Measurements from ENCODE around the gene ABO.
"Not testable (repeated sequence)": the region's sequence is repeated elsewhere in the genome, so short reads cannot be mapped to it uniquely, and the experiment has no call there.

DNA sequence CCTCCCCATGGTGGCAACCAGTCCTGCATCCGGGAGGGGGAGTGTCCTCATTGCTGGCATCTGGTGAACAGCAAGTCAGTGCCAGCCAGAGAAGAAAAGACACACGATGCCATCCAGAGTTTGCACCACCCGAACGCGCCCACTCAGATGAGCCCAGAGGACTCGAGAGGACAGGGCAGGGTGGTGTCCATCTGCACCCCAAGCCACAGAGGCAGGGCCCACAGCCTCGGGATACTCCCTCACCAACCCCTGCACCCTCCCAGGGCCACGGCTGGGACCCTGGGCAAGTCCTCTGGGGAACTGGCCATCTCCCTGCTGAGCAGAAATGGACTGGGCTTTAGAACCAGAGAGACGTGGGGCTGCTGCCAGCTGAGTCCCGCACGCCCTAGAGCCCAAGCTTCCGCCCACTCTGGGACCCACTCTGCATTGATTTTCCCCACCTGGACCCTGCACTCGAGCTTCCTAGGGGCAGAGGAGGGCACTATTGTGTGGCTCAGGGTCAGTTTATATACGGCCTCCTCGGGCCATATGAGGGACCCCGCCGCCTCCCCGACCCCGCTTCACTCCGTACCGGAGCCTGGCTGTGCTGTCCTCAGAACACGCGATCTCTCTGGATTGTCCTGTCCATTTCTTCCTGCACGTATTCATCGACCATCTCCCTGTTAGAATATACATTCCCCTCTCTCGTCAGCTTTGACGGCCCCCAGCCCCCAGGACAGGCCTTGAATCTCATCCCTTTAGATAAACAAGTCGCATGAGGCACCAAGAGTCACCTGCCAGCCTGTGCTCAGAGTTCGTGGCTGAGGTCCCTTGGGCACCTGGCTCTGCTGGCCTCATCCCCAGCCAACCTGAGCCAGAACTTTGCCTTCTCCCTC, 65.4 kb downstream of the ABO start:
- not testable (repeated sequence) for TF ChIP-seq POLR2A (IDR thresholded peaks at IDR 0.05; ENCODE audit: low read depth, low read length); JUNB (IDR thresholded peaks at IDR 0.05); ZNF274 (IDR thresholded peaks at IDR 0.05; ENCODE audit: insufficient read depth, insufficient read length); SP1 (IDR thresholded peaks at IDR 0.05; ENCODE audit: low read depth, low read length); TAF1 (IDR thresholded peaks at IDR 0.05; ENCODE audit: borderline replicate concordance, low read depth, low read length); CREB1 (IDR thresholded peaks at IDR 0.05; ENCODE audit: low read depth)
- TF ChIP-seq, protein P1, sequence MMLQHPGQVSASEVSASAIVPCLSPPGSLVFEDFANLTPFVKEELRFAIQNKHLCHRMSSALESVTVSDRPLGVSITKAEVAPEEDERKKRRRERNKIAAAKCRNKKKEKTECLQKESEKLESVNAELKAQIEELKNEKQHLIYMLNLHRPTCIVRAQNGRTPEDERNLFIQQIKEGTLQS (IDR thresholded peaks at IDR 0.05; ENCODE audit: borderline replicate concordance, extremely low read depth, low read depth, low read length), result not testable (repeated sequence)
- TF ChIP-seq, protein P2, sequence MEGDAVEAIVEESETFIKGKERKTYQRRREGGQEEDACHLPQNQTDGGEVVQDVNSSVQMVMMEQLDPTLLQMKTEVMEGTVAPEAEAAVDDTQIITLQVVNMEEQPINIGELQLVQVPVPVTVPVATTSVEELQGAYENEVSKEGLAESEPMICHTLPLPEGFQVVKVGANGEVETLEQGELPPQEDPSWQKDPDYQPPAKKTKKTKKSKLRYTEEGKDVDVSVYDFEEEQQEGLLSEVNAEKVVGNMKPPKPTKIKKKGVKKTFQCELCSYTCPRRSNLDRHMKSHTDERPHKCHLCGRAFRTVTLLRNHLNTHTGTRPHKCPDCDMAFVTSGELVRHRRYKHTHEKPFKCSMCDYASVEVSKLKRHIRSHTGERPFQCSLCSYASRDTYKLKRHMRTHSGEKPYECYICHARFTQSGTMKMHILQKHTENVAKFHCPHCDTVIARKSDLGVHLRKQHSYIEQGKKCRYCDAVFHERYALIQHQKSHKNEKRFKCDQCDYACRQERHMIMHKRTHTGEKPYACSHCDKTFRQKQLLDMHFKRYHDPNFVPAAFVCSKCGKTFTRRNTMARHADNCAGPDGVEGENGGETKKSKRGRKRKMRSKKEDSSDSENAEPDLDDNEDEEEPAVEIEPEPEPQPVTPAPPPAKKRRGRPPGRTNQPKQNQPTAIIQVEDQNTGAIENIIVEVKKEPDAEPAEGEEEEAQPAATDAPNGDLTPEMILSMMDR (IDR thresholded peaks at IDR 0.05 in 2 of 3, conservative IDR thresholded peaks at IDR 0.05 in 1 of 3; ENCODE audit: control insufficient read depth in 2 of 3, extremely low read depth in 1 of 3, insufficient read depth in 1 of 3, low read depth in 3 of 3, low read length in 3 of 3), result not testable (repeated sequence)
- TF ChIP-seq, protein P3, sequence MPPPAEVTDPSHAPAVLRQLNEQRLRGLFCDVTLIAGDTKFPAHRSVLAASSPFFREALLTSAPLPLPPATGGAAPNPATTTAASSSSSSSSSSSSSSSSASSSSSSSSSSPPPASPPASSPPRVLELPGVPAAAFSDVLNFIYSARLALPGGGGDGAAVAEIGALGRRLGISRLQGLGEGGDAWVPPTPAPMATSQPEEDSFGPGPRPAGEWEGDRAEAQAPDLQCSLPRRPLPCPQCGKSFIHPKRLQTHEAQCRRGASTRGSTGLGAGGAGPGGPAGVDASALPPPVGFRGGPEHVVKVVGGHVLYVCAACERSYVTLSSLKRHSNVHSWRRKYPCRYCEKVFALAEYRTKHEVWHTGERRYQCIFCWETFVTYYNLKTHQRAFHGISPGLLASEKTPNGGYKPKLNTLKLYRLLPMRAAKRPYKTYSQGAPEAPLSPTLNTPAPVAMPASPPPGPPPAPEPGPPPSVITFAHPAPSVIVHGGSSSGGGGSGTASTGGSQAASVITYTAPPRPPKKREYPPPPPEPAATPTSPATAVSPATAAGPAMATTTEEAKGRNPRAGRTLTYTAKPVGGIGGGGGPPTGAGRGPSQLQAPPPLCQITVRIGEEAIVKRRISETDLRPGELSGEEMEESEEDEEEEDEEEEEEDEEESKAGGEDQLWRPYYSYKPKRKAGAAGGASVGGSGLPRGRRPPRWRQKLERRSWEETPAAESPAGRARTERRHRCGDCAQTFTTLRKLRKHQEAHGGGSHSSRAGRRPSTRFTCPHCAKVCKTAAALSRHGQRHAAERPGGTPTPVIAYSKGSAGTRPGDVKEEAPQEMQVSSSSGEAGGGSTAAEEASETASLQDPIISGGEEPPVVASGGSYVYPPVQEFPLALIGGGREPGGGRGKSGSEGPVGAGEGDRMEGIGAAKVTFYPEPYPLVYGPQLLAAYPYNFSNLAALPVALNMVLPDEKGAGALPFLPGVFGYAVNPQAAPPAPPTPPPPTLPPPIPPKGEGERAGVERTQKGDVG (CRISPR knock-in tag; IDR thresholded peaks at IDR 0.05), result not testable (repeated sequence)
- TF ChIP-seq, protein P4, sequence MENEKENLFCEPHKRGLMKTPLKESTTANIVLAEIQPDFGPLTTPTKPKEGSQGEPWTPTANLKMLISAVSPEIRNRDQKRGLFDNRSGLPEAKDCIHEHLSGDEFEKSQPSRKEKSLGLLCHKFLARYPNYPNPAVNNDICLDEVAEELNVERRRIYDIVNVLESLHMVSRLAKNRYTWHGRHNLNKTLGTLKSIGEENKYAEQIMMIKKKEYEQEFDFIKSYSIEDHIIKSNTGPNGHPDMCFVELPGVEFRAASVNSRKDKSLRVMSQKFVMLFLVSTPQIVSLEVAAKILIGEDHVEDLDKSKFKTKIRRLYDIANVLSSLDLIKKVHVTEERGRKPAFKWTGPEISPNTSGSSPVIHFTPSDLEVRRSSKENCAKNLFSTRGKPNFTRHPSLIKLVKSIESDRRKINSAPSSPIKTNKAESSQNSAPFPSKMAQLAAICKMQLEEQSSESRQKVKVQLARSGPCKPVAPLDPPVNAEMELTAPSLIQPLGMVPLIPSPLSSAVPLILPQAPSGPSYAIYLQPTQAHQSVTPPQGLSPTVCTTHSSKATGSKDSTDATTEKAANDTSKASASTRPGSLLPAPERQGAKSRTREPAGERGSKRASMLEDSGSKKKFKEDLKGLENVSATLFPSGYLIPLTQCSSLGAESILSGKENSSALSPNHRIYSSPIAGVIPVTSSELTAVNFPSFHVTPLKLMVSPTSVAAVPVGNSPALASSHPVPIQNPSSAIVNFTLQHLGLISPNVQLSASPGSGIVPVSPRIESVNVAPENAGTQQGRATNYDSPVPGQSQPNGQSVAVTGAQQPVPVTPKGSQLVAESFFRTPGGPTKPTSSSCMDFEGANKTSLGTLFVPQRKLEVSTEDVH (IDR thresholded peaks at IDR 0.05; ENCODE audit: low read depth, partially characterized antibody), result not testable (repeated sequence)

Data from GM12878 (cell line).